Stimulated activated CD8-positive, alpha-beta memory T cell treated with anti-CD3 and anti-CD28 coated beads, Interleukin-12 subunit alpha, Interleukin-12 subunit beta, amount 100 ng/mL, for 24 hours (primary cell): ENCODE data around the gene OR8B8.
"Not testable (repeated sequence)": the region's sequence is repeated elsewhere in the genome, so short reads cannot be mapped to it uniquely, and the experiment has no call there.

ENCODE experiments used
- DNase-seq: peaks from one replicate; pipeline ENCODE4 v3.0.0-alpha.2; 2020; ENCODE audit errors: extremely low read depth

OR8B8 gene

DNA sequence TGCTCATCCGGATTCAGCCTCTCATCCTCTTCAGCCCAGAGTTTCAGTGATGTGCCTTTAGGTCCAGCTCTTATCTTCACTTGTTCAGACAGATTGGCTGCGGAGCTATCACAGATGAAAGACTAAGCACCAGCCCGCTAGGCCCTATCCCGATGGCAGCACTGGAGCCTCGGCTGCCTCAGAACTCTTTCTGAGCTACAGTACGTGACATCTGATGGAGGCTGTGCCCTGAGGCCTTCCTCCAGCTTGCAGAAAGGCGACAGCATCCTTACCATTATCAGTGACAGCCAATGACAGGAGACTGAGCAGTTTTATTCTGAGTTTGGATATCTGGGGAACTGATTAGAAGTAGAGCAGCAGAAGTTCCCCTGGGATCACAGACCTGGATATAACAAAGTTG lies 4.0 kb downstream of the OR8B8 start:
- DNase-seq, result no peak

DNA sequence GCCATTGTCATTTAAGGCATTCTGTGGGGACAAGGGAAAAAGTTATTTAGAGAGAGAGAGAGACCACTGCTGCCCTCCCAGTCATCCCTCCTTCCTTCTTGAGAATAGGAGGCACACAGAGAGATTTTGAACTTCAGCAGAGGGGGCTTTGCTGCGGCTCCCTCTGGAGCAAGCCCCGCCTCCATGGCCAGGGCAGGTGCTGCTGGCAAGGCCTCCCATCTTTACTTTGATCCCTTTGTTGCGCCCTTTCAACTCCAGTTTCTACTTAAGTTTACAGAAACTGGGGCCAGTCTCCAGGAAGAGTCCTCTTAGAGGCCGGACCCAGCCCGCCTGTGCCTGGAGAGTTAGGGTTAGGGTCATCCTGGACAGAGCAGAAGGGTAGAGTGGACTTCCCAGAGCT lies 4.4 kb downstream of the OR8B8 start:
- DNase-seq, result no peak

DNA sequence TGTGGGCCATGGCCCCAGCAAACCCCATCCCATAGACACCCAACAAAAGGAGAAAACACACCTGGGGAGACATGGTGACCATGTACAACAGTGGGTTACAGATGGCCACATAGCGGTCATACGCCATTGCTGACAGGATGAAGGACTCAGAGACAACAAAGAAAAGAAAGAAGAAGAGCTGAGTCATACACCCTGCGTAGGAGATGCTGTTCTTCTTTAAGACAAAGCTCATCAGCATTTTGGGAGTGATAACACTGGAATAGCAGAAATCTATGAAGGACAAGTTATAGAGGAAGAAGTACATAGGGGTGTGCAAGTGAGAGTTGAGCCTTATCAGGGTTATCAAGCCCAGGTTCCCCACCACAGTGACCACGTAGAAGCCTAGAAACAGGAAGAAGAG lies 4.9 kb downstream of the OR8B8 start:
- DNase-seq, result no peak

DNA sequence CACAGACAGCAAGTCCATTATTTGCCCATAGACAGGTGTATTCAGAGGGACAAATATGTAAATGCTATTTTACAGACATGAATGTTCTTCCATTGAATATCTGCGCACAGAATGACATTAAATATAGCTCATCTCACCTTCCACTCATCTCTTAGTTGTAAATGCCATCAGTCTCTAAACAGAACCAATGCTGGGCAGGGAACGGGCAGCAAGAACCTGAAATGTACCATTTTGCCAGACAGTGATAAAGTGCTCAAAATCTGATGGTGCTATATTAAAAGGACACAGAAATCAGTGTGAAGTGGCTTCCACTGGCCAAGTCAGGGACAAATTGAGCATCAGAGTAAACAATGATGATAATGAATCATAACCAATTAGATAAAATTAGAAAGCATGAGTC lies 10.8 kb downstream of the OR8B8 start:
- no peak for DNase-seq

DNA sequence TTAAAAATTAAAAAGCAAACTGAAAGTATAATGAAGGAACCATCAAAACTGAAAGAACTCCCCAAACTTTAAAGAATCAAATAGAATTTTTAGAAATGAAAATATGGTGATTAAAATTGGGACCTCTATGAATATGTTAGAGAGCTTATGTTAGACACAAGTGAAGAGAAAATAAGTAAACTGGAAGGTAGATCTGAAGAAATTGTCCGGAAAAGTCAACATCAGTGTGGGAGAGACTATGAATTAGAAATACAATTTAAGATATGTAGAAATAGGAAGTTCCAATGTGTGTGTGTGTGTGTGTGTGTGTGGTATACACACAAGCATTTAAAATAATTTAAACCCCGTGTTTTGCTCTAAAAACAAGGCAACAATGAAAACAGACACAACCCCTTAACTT lies 15.9 kb downstream of the OR8B8 start:
- DNase-seq, result no peak

DNA sequence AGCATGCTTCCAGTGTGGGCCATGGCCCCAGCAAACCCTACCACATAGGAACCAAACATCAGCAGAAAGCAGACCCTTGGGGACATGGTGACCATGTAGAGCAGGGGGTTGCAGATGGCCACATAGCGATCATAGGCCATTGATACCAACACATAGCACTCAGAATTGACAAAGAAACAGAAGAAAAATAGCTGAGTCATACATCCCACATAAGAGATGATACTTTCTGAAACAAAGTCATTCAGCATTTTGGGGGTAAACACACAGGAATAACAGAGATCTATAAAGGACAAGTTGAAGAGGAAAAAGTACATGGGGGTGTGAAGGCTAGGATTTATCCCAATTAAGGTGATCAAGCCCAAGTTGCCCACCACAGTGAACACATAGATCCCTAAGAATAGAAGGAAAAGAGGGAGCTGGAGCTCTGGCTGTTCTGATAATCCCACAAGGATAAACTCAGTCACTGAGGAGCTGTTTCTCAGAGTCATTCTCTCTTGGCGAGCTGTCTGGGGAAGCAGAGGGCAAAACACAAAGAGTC lies 21.0 kb downstream of the OR8B8 start, which contains the start of gene OR8B4:
Gene OR8B4, minus strand, starts transcription at position 488 of the 538 bp plus-strand sequence. Its CDS starts 0 bp downstream, at position 488.
- DNase-seq, result no peak

DNA sequence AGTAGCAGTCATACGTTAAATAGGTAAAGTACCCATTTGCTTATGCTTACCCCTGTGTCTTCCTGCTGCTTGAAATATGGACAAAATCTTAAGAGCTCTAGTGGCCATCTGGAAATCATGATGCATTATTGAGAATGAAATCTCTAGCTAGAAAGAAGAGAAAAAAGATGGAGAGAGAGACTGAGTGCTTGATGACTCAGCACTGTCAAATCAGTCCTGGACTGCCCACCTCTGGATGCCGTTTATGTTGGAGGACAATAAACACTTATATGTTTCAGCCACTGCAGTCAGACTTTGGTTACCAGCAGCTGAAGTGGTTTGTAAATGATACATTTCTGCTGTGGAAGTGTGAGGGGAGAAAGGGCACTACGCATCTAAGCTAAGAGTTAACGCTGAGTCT lies 24.5 kb downstream of the OR8B8 start:
- no peak for DNase-seq

DNA sequence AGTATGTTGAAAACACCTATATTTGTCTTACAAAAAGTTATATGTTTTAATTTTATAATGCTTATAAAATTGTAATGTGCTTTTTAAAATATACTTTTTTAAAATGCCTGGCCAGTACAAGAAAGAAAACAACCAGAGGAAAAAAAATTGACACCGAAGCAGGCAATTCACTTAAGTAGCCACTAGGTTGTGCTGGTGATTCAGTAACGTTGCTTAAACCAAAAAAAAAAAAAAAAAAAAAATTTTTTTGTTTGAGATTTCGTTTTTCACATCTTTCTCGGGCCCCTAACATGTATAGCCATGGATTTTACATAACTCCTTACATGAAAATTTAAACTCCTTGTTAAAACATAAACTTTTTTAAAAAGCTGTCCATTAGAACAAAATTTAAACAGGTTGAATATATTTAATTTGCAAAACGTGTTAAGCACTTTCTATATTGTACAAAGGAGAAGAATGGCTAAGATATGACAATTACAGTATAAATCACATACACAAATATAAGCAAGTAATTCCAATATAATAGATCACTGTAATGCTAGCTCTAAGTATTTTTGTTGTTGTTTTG lies 30.1 kb downstream of the OR8B8 start:
- DNase-seq, result no peak

DNA sequence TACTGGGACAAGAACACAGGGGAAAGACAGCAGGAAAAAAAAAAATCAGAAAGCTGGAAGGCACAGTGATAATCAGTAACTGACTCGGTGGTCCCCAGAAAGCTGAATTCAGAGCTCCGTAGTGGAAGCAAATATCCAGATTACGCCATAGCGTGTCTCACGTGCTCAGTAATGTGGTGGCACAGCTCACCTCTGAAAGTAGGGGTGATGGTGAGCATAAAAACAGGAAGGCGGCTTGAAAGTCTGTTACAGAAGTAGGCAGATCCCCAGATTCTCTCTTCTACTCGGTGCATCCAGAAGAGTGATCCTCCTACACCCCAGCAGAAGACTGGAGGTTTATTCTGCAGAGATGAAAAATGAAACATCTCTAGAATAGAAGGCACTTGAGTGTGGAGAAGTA lies 35.6 kb downstream of the OR8B8 start:
- no peak for DNase-seq

DNA sequence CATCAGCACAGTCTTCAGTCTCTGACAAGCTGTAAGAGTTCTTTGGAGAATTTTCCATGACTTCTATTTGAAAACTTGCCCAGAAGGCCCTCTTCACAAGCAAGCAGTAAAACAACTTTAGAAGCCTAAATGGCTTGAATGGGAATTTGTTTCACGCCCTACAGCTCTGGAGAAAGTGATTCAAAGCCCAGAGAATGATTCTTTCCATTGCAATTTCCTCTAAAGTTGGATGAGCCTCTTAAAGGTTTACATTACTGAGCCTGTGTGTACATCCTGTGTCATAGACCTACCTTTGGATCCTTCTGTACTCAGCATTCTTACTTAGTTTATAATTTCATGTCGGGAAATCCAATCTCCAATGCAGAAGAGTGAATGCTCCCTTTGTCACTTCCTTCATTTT lies 39.9 kb downstream of the OR8B8 start:
- no peak for DNase-seq

DNA sequence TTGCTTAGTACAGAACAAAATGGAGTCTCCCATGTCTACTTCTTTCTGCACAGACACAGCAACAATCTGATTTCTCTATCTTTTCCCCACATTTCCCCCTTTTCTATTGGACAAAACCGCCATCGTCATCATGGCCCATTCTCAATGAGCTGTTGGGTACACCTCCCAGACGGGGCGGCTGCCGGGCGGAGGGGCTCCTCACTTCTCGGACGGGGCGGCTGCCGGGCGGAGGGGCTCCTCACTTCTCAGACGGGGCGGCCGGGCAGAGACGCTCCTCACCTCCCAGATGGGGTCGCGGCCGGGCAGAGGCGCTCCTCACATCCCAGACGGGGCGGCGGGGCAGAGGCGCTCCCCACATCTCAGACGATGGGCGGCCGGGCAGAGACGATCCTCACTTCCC lies 42.3 kb downstream of the OR8B8 start:
- not testable (repeated sequence) for DNase-seq

DNA sequence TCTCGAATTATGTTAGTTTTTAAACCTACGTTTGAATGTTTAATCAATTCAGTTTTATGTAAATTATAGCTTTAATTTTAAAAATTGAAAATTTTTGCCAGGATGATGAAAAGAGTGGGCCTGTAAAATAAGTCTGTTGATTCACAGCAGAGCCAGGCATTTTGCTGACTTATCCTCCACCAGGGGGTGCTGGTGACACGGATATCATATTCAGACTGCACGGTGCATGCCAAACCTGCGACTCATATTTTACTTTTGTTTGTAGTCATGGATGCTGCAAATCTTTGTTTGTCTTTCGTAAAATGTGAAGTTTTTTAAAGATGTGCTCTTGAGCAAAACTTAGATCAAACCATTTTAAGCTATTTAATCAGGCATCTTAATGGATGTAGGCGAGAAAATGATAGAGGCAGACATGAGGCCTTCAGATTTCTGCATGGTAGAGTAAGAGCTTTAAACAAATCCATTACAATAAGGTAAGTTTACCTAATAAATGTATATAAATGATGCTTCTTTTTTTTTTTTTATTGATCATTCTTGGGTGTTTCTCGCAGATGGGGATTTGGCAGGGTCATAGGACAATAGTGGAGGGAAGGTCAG lies 43.1 kb downstream of the OR8B8 start:
- no peak for DNase-seq

DNA sequence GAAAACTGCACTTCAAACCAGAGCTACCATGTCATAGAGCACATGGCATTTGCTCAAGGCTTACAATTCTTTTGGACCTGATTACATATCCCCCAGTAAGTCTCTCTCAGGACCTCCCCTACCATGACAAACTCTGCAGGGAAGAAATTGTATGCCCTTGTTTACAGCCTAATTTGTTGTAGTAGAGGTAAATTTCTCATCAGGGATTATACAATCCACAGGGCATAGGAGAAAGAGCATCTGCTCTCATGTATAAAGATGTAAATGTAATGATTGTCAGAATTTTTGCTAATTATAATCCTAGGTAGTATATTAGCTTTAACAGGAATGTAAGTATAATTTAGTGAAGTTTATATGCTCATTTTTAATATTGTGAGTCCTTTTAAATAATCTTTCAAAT lies 46.6 kb downstream of the OR8B8 start, which contains the start of gene OR8B3:
Gene OR8B3, minus strand, starts transcription at position 101 of the 400 bp plus-strand sequence. CDS start 1,673 bp downstream, outside the sequence.
- no peak for DNase-seq

DNA sequence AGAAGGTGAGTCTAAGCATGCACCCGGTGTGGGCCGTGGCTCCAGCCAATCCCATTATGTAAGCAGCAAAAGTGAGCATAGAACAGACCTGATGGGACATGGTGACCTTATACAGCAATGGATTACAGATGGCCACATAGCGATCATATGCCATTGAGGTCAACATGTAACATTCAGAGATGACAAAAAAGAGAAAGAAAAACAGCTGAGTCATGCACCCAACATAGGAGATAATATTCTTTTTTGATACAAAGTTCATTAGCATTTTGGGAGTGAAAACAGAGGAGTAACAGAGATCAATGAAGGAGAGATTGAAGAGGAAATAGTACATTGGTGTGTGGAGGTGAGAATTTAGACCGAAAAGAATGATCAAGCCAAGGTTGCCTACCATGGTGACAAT lies 48.6 kb downstream of the OR8B8 start:
- not testable (repeated sequence) for DNase-seq

DNA sequence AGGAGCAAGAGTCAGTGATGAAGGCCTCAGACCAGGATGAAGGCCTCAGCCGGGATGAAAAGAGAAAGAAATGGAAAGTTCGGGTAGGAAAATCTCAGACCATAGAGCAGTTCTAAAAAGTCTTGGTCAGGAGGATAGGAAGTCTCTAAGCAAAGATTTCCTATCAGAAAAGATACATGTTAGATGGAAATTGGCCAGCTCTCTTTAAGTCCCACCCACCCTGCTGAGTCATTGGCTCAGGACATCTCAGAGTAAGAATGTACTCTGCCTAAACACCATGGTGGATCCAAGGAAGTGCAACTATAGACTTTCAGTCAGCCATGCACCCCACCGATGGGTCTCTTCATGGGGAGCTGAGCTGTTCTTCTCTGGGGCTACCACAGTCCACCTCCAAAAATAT lies 51.1 kb downstream of the OR8B8 start:
- no peak for DNase-seq
